ENCODE measurements around the gene KIF25.

The KIF25 gene

DNA sequence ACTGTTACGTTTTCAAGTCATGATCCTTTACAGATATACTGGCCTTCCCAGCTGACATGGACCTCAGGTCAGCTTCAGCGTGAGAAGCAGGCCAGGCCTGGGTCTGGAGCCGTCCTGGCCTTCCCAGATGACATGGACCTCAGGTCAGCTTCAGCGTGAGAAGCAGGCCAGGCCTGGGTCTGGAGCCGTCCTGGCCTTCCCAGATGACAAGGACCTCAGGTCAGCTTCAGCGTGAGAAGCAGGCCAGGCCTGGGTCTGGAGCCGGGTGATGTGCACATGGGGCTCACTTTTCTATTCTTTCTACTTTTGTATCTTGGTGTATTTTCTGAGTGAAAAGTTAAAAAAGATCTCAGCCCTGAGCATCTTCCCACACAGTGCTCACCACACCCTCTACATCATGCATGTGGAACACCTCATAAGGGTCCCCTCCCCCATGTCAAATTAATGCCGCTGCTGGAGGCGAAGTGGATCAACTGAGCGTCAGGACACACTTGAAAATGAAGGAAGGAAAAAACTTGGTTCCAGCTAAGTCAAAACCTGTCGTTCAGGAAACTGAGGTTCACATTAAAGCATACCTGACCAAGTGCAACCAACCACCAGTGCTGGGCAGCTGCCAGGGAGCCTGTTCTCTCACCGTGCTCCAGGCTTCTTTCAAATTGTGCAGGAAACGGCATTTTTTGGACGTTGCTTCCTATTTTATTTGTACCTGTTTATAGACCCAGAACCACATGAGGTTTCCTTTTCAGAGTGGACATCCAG is 32.2 kb downstream of the KIF25 start:
- no peaks in the 10 kb centered on the region for H3F3A ChIP-seq (ENCODE audit: insufficient read depth)
- no peak overlapping the region for H3K9ac ChIP-seq (ENCODE audit: low read length)
- H3K4me2 ChIP-seq (ENCODE audit: low read depth, low read length, poor library complexity, severe bottlenecking), result no peak overlapping the region
- no peaks in the 10 kb centered on the region for H3K9me2 ChIP-seq (replicated peaks; ENCODE audit: insufficient read depth, low read length)
- no peaks in the 10 kb centered on the region for H3K27me3 ChIP-seq (ENCODE audit: low read length)
- H4K20me1 ChIP-seq (ENCODE audit: low read depth, low read length), result no peaks in the 10 kb centered on the region
- H3K9me3 ChIP-seq (ENCODE audit: insufficient read depth, low read length), result no peaks in the 10 kb centered on the region
- TF ChIP-seq EZH2phosphoT487 (conservative IDR thresholded peaks at IDR 0.05; ENCODE audit: low read length), result no peak
- TF ChIP-seq, protein P1, sequence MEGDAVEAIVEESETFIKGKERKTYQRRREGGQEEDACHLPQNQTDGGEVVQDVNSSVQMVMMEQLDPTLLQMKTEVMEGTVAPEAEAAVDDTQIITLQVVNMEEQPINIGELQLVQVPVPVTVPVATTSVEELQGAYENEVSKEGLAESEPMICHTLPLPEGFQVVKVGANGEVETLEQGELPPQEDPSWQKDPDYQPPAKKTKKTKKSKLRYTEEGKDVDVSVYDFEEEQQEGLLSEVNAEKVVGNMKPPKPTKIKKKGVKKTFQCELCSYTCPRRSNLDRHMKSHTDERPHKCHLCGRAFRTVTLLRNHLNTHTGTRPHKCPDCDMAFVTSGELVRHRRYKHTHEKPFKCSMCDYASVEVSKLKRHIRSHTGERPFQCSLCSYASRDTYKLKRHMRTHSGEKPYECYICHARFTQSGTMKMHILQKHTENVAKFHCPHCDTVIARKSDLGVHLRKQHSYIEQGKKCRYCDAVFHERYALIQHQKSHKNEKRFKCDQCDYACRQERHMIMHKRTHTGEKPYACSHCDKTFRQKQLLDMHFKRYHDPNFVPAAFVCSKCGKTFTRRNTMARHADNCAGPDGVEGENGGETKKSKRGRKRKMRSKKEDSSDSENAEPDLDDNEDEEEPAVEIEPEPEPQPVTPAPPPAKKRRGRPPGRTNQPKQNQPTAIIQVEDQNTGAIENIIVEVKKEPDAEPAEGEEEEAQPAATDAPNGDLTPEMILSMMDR (IDR thresholded peaks at IDR 0.05; ENCODE audit: insufficient read depth, low read length, poor library complexity, severe bottlenecking), result no peak
- no peak overlapping the region for H3K27ac ChIP-seq (ENCODE audit: low read depth, low read length)
- H2AFZ ChIP-seq (ENCODE audit: low read depth, low read length, severe bottlenecking), result no peak overlapping the region
- no peak overlapping the region for H3K4me3 ChIP-seq (ENCODE audit: insufficient read depth, low read length, poor library complexity, severe bottlenecking)
- no peaks in the 10 kb centered on the region for H3K79me2 ChIP-seq (ENCODE audit: insufficient read depth, low read length)
- no peaks in the 10 kb centered on the region for H3K36me3 ChIP-seq (ENCODE audit: low read length)

GRCh38 chr6:168030218-168030746 is 32.8 kb downstream of the KIF25 start:
- H3K4me2 ChIP-seq (ENCODE audit: low read depth, low read length, poor library complexity, severe bottlenecking), result no peak overlapping the region
- H3K9ac ChIP-seq (ENCODE audit: low read length), result no peak overlapping the region
- no peak overlapping the region for H2AFZ ChIP-seq (ENCODE audit: low read depth, low read length, severe bottlenecking)
- H4K20me1 ChIP-seq (ENCODE audit: low read depth, low read length), result no peaks in the 10 kb centered on the region
- H3K4me3 ChIP-seq (ENCODE audit: insufficient read depth, low read length, poor library complexity, severe bottlenecking), result no peak overlapping the region
- no peaks in the 10 kb centered on the region for H3F3A ChIP-seq (ENCODE audit: insufficient read depth)
- H3K79me2 ChIP-seq (ENCODE audit: insufficient read depth, low read length), result no peaks in the 10 kb centered on the region
- no peak for TF ChIP-seq EZH2phosphoT487 (conservative IDR thresholded peaks at IDR 0.05; ENCODE audit: low read length)
- TF ChIP-seq, protein P1 (IDR thresholded peaks at IDR 0.05; ENCODE audit: insufficient read depth, low read length, poor library complexity, severe bottlenecking), result no peak
- no peaks in the 10 kb centered on the region for H3K27me3 ChIP-seq (ENCODE audit: low read length)
- no peaks in the 10 kb centered on the region for H3K9me3 ChIP-seq (ENCODE audit: insufficient read depth, low read length)
- H3K36me3 ChIP-seq (ENCODE audit: low read length), result no peaks in the 10 kb centered on the region
- no peak overlapping the region for H3K27ac ChIP-seq (ENCODE audit: low read depth, low read length)
- H3K9me2 ChIP-seq (replicated peaks; ENCODE audit: insufficient read depth, low read length), result no peaks in the 10 kb centered on the region

- no peaks in the 10 kb centered on the region for H3K27me3 ChIP-seq (ENCODE audit: low read length)
- no peaks in the 10 kb centered on the region for H4K20me1 ChIP-seq (ENCODE audit: low read depth, low read length)
- H3K4me3 ChIP-seq (ENCODE audit: insufficient read depth, low read length, poor library complexity, severe bottlenecking), result no peak overlapping the region
- H3K79me2 ChIP-seq (ENCODE audit: insufficient read depth, low read length), result no peaks in the 10 kb centered on the region
- H2AFZ ChIP-seq (ENCODE audit: low read depth, low read length, severe bottlenecking), result no peak overlapping the region
- TF ChIP-seq, protein P1 (IDR thresholded peaks at IDR 0.05; ENCODE audit: insufficient read depth, low read length, poor library complexity, severe bottlenecking), result no peak
- TF ChIP-seq EZH2phosphoT487 (conservative IDR thresholded peaks at IDR 0.05; ENCODE audit: low read length), result no peak
- H3K9ac ChIP-seq (ENCODE audit: low read length), result no peak overlapping the region
- H3K9me3 ChIP-seq (ENCODE audit: insufficient read depth, low read length), result no peaks in the 10 kb centered on the region
- H3K27ac ChIP-seq (ENCODE audit: low read depth, low read length), result no peak overlapping the region
- H3F3A ChIP-seq (ENCODE audit: insufficient read depth), result no peaks in the 10 kb centered on the region
- no peaks in the 10 kb centered on the region for H3K9me2 ChIP-seq (replicated peaks; ENCODE audit: insufficient read depth, low read length)
- H3K36me3 ChIP-seq (ENCODE audit: low read length), result no peaks in the 10 kb centered on the region
- no peak overlapping the region for H3K4me2 ChIP-seq (ENCODE audit: low read depth, low read length, poor library complexity, severe bottlenecking)
Observed at GRCh38 chr6:168030908-168031307, 33.4 kb downstream of the KIF25 start.

All from SU-DHL-6 (cell line).